WERI-Rb-1 (cell line): Measurements from ENCODE around the gene RIN2.

Experiments
- DNase-seq: peaks from one replicate; pipeline ENCODE4 v3.0.0-alpha.2; 2020
- H3K27ac ChIP-seq: fragments of 250-450 bp; sonication (Bioruptor Pico); 2 replicates; pipeline ENCODE4 v1.5.1; 2020; ENCODE audit warnings: mild to moderate bottlenecking, moderate library complexity
- H3K27me3 ChIP-seq: fragments of 250-450 bp; sonication (Bioruptor Pico); 2 replicates; pipeline ENCODE4 v1.5.1; 2021; ENCODE audit warnings: mild to moderate bottlenecking, low read depth, moderate library complexity; ENCODE audit not compliant: insufficient read depth, severe bottlenecking
- H3K36me3 ChIP-seq: fragments of 250-450 bp; sonication (Bioruptor Pico); 2 replicates; pipeline ENCODE4 v1.5.1; 2020; ENCODE audit warnings: mild to moderate bottlenecking, moderate library complexity
- H3K4me3 ChIP-seq: 2 replicates; pipeline ENCODE4 v1.5.1; 2011; ENCODE audit warnings: low read depth, mild to moderate bottlenecking, control low read depth, low read length
- H3K9me3 ChIP-seq: fragments of 250-450 bp; sonication (Bioruptor Pico); 2 replicates; pipeline ENCODE4 v1.5.1; 2021; ENCODE audit warnings: mild to moderate bottlenecking, moderate library complexity; ENCODE audit not compliant: severe bottlenecking
- TF ChIP-seq, protein P1 (sequence below): IDR thresholded peaks from 2 replicates; pipeline ENCODE4 v1.5.1; 2011; ENCODE audit warnings: low read depth, mild to moderate bottlenecking, control low read depth, inconsistent platforms, low read length

RIN2 gene

DNA sequence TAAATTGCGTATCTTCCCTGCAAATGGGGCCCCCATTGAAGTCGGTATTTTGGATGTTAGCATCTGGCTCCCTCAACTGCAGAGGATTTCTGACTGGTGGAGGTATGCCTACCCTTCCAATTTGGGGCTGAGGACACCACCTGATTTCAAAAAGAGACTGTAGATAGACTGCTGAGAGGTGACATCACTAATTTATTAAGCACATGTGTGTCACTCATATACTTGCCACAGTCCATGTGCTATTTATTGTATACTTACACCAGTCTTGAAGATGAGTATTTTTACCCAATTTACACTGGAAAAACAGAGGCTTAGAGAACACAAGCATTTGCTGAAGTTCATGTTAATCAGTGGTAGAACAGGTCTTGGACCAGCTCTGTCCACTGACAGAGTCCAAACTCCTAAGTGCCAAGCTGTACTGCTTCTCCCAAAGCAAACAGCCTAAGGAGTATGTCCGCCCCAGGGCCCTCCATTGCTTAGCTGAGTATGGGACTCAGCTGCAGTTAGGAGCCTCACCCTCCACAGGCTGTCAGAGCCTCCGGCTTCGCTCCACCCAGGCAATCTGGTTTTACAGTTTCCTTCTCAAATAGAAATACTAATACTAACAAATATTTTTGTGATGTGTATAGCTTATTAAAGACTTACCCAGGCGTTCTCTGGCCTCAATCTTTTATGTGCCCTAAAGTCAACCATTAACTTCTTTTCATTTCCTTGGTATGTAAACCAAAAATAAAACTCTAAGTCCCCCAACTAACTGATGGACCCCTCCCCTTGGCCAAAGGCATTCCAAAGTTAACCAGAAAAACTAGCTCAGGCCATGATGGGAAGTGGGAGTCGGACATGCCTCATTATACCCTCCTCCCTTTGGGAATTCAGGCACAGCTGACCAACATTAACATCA, 17.5 kb downstream of the RIN2 start:
- DNase-seq: no peak
- H3K36me3 ChIP-seq: no peaks in the 10 kb centered on the region
- no peak overlapping the region for H3K4me3 ChIP-seq
- TF ChIP-seq, protein P1, sequence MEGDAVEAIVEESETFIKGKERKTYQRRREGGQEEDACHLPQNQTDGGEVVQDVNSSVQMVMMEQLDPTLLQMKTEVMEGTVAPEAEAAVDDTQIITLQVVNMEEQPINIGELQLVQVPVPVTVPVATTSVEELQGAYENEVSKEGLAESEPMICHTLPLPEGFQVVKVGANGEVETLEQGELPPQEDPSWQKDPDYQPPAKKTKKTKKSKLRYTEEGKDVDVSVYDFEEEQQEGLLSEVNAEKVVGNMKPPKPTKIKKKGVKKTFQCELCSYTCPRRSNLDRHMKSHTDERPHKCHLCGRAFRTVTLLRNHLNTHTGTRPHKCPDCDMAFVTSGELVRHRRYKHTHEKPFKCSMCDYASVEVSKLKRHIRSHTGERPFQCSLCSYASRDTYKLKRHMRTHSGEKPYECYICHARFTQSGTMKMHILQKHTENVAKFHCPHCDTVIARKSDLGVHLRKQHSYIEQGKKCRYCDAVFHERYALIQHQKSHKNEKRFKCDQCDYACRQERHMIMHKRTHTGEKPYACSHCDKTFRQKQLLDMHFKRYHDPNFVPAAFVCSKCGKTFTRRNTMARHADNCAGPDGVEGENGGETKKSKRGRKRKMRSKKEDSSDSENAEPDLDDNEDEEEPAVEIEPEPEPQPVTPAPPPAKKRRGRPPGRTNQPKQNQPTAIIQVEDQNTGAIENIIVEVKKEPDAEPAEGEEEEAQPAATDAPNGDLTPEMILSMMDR: no peak
- H3K27me3 ChIP-seq: no peaks in the 10 kb centered on the region
- no peak overlapping the region for H3K27ac ChIP-seq
- H3K9me3 ChIP-seq: no peaks in the 10 kb centered on the region

DNA sequence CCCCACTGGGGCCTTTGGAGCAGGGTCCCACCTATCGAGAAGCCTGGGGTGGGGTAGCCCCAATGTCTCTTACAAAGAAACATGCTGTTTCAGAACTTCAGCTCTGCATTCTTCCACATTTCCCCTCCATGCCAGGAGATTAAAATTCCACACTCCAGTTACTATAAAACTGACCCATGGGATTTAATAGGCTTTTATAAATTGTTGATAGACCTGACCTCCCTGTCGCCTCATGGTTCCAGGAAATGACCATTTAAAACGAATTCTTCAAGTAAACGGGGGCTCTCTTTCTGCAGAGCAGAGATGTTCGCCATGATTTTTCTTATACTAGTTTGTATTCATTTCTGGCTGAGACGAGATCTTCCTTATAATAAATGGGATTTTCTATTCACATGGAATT, 19.3 kb downstream of the RIN2 start:
- no peaks in the 10 kb centered on the region for H3K36me3 ChIP-seq
- TF ChIP-seq, protein P1: no peak
- H3K9me3 ChIP-seq: no peaks in the 10 kb centered on the region
- no peak for DNase-seq
- no peak overlapping the region for H3K27ac ChIP-seq
- H3K27me3 ChIP-seq: no peaks in the 10 kb centered on the region
- no peak overlapping the region for H3K4me3 ChIP-seq

DNA sequence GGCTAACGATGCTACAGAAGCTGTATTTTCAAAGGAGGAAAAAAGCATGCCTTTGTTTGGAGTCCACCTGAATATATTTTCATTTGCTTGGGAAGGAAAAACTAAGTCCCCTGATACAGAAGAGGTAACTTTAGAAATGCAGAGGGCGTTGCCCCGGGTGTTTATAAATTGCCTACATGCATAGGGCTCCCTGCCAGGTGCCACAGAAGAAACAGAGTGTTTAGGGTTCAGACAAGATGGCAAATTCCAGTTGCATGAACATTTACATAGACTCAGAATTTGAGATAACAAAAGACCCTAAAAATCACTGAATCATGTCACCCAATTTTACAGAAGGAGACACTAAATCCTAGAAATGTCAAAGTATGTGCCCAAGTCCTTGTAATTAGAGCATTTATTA, 19.9 kb downstream of the RIN2 start:
- H3K4me3 ChIP-seq: no peak overlapping the region
- H3K27ac ChIP-seq: no peak overlapping the region
- DNase-seq: no peak
- H3K36me3 ChIP-seq: no peaks in the 10 kb centered on the region
- no peaks in the 10 kb centered on the region for H3K27me3 ChIP-seq
- TF ChIP-seq, protein P1: no peak
- H3K9me3 ChIP-seq: no peaks in the 10 kb centered on the region

DNA sequence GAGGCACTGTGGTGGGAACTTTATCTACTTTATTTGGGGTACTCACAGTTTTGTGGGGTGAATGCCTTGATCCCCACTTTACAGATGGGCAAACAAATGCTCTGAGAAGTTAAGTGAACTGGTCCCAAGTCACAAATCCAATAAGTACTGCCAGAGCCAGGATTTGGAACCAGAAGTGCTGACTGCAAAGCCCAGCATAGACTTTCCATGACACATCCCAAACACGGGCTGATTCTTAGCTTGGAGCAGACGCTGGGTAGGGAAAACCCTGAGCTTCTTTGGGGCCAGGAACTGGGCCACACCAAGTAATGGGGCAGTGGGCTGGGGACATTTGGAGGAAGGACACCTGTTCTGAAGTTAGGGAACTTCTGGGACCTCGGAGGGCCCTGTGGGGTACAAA, 20.3 kb downstream of the RIN2 start:
- no peak for DNase-seq
- TF ChIP-seq, protein P1: no peak
- no peaks in the 10 kb centered on the region for H3K36me3 ChIP-seq
- H3K27me3 ChIP-seq: no peaks in the 10 kb centered on the region
- no peak overlapping the region for H3K27ac ChIP-seq
- H3K4me3 ChIP-seq: no peak overlapping the region
- H3K9me3 ChIP-seq: no peaks in the 10 kb centered on the region

DNA sequence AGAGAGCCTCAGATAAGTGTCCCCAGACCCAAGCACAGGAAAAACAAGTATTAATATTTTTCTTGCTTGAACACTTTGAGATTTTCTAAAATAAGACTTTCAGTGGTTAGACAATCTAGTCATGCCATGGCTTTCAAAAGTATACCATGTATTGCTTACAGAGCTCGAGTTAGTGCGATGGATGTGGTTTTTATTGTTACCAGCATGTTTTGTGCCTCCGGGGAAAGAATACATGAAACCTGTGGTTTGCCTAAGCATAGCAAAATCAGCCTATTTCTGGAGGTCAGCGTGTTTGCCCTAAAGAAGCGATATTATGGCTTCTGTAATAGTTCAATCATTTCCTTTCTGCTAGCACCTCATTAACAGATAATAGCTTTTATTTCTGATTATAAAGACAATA, 21.6 kb downstream of the RIN2 start:
- H3K4me3 ChIP-seq: no peak overlapping the region

More for the DNA sequence above, 21.6 kb downstream of the RIN2 start:
- Histone ChIP-seq H3K9me3 (no peaks in the 10 kb centered on the region), H3K27me3 (no peaks in the 10 kb centered on the region), H3K36me3 (no peaks in the 10 kb centered on the region), H3K27ac (no peak overlapping the region)
- no peak for DNase-seq
- TF ChIP-seq, protein P1: no peak
